Measurements from ENCODE around the gene ARHGAP28. TPM values are rescaled to one million over a fixed set of nuclear protein-coding genes. Genes with fewer than 3 reads are reported as not detected.

The ARHGAP28 gene
- total RNA-seq, 4 donors from 2014 or later = 1.1 to 26.3 (median 2.6) TPM

DNA sequence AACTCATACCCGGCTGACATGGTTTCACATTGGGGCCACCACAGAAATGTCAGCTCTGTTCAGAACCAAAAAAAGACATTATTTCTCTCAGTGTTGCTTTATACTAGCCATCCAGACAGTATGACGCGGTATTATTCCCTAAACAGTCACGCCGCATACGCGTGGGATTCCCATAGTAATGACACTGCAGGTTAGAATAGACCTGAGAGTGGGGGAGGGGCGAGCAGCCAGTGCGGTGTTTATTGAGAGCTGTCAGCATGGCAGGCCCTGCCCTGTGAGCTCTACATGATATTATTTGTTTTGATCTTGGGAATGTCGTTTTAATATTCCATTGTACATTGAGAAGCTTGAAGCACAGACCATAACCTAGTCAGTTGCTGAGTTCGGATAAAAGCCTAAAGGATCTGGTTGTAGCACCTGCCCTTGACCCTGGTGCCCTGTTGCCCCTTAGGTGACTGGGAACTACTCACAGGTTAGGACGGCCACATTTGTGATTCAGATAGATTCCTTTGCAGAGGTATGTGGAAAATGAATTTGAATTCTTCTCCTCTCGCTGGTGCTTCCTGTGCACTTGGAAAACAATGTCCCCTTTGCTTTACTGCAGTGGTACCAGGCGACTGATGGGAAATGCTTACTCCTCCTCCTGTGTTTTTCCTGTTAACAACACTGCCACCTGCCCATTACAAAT lies 150.1 kb downstream of the ARHGAP28 start:
- intact Hi-C loops (cut with DNase I; ENCODE audit: low total_unique reads) = no loop called here
- no peak overlapping the region for H3K4me3 ChIP-seq
- no peak for TF ChIP-seq EP300 (IDR thresholded peaks at IDR 0.05; ENCODE audit: low read depth)
- no peak for TF ChIP-seq POLR2A (IDR thresholded peaks at IDR 0.05)
- TF ChIP-seq, protein P1, sequence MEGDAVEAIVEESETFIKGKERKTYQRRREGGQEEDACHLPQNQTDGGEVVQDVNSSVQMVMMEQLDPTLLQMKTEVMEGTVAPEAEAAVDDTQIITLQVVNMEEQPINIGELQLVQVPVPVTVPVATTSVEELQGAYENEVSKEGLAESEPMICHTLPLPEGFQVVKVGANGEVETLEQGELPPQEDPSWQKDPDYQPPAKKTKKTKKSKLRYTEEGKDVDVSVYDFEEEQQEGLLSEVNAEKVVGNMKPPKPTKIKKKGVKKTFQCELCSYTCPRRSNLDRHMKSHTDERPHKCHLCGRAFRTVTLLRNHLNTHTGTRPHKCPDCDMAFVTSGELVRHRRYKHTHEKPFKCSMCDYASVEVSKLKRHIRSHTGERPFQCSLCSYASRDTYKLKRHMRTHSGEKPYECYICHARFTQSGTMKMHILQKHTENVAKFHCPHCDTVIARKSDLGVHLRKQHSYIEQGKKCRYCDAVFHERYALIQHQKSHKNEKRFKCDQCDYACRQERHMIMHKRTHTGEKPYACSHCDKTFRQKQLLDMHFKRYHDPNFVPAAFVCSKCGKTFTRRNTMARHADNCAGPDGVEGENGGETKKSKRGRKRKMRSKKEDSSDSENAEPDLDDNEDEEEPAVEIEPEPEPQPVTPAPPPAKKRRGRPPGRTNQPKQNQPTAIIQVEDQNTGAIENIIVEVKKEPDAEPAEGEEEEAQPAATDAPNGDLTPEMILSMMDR (IDR thresholded peaks at IDR 0.05) = no peak
- no peak for TF ChIP-seq POLR2AphosphoS5 (IDR thresholded peaks at IDR 0.05)
- H3K36me3 ChIP-seq = no peaks in the 10 kb centered on the region
- H3K9me3 ChIP-seq = no peaks in the 10 kb centered on the region
- H3K27me3 ChIP-seq = no peaks in the 10 kb centered on the region
- 67 to 86% methylated on average over 1 to 14 of the region's 14 CpGs for WGBS, 2 donors (ENCODE audit: low coverage in 1 of 2)
- in situ Hi-C loops (cut with MboI; ENCODE audit: low pct_ligation_motif_present in 1 of 4, low pct_unique_long_range_greater_than_20kb in 1 of 4, low sequenced_read_pairs in 3 of 4) = loop anchor here (10.0 to 25.0 kb wide), 5 partner anchors 325 to 1017 kb away; partner anchors contain the start of gene TMEM200C (in 3 of the 4)
- no peak for DNase-seq
- peaks cover 0 to 5% (median 0%) of the 10 kb centered on the region in 4 donors for H3K4me1 ChIP-seq
- no peak overlapping the region for H3K27ac ChIP-seq

DNA sequence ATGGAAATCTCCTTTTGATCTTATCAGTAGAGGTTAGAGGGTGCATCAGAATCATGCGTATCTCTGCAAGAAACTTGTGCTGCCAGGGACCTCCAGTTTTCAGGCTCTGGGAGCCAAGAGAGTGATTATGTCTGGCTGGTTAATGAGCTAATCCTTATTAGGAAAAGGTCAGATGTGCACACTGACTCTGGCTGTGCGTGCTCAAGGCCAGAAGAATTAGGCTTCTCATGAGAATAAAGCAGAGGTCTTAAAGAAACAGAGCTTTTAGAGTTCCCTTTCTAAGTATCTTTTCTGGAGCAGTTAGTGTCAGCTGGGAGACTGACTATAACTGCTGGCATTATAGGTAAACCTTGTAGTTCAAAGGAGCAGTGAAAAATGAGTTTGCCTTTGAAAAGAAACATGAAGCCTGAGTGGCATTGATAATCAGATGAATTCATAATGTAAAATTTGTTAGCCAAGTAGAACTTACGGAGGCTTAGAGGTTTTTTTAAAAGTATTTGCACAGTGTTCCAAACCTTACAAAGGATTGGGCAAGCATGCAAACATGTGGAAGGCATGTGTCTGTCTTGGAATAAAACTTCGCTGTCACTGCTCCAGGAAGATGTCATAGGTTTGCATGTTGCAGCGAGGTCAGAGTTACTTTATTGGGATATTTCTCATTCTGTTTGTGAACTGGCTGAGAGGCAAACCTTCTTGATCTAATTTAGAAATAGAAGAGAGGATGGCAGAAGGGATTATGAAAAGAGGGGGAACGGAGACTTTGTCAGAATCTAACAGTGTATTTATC lies 151.7 kb downstream of the ARHGAP28 start:
- 47 to 57% methylated on average over 6 of the region's 6 CpGs for WGBS, 2 donors (ENCODE audit: low coverage in 1 of 2)
- H3K4me3 ChIP-seq = no peak overlapping the region
- in situ Hi-C loops (cut with MboI; ENCODE audit: low pct_ligation_motif_present in 1 of 4, low pct_unique_long_range_greater_than_20kb in 1 of 4, low sequenced_read_pairs in 3 of 4) = loop anchor here (10.0 to 25.0 kb wide), 5 partner anchors 326 to 1019 kb away; partner anchors contain the start of gene TMEM200C (in 3 of the 4)
- peak overlapping the region in 2 of 4 donors; percentile 27 to 39 for H3K27ac ChIP-seq
- no peak for TF ChIP-seq POLR2A (IDR thresholded peaks at IDR 0.05)
- no peak for TF ChIP-seq POLR2AphosphoS5 (IDR thresholded peaks at IDR 0.05)
- TF ChIP-seq, protein P1 (IDR thresholded peaks at IDR 0.05) = no peak
- no peak for TF ChIP-seq EP300 (IDR thresholded peaks at IDR 0.05; ENCODE audit: low read depth)
- no peaks in the 10 kb centered on the region for H3K9me3 ChIP-seq
- intact Hi-C loops (cut with DNase I; ENCODE audit: low total_unique reads) = no loop called here
- no peaks in the 10 kb centered on the region for H3K36me3 ChIP-seq
- peaks cover 0 to 8% (median 0%) of the 10 kb centered on the region in 4 donors for H3K4me1 ChIP-seq
- DNase-seq = no peak
- no peaks in the 10 kb centered on the region for H3K27me3 ChIP-seq

DNA sequence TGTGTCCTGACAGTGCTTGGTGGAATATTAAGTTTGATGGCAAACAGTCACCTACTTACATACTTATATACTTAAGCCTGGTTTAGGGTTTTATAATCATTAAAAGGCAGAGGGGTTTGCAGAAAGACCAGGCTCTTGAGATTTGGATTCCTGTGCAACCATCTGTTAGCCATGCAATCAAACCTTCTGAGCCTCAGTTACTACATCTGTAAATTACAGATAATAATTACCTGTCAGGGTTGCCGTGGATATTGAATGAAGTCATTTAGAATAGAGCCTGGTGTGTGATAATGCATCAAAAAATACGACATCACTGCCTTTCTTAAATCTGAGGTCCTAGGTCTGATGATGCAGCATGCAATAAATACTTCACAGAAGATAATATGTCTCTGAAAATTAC lies 152.9 kb downstream of the ARHGAP28 start:
- TF ChIP-seq, protein P1 (IDR thresholded peaks at IDR 0.05) = no peak
- TF ChIP-seq POLR2A (IDR thresholded peaks at IDR 0.05) (no peak), EP300 (IDR thresholded peaks at IDR 0.05; ENCODE audit: low read depth) (no peak), POLR2AphosphoS5 (IDR thresholded peaks at IDR 0.05) (no peak)
- in situ Hi-C loops (cut with MboI; ENCODE audit: low pct_ligation_motif_present in 1 of 4, low pct_unique_long_range_greater_than_20kb in 1 of 4, low sequenced_read_pairs in 3 of 4) (loop anchor here (10.0 to 25.0 kb wide), 5 partner anchors 328 to 1020 kb away; partner anchors contain the start of gene TMEM200C (in 3 of the 4)), intact Hi-C loops (cut with DNase I; ENCODE audit: low total_unique reads) (no loop called here)
- Histone ChIP-seq H3K4me3 (no peak overlapping the region), H3K27me3 (no peaks in the 10 kb centered on the region), H3K9me3 (no peaks in the 10 kb centered on the region), H3K4me1 (peaks cover 0 to 8% (median 0%) of the 10 kb centered on the region in 4 donors), H3K36me3 (no peaks in the 10 kb centered on the region), H3K27ac (no peak overlapping the region)
- no peak for DNase-seq
- WGBS, 2 donors (ENCODE audit: low coverage in 1 of 2) = 59 to 80% methylated on average over 1 to 2 of the region's 2 CpGs

DNA sequence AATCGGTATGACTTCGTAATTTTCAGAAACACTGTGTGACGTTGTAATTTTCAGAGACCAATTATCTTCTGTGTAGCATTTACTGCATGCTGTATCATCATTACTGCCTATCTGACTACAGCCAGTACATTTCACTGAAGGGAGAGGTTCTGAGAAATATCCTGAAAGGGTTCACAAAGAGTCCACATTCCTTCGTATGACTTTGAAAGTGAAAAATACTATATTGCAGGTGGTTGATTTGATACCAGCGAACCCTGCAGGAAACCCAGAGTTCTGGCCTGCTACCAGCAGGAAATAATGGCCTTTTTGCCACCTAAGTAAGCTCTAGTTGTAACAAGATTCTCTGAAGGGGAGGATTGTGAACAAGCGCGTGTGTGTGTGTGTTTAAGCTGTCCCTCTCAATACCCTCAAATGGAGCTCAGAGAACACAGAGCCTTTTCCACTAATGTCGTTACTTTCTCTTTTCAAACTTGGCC lies 155.5 kb downstream of the ARHGAP28 start:
- no peaks in the 10 kb centered on the region for H3K9me3 ChIP-seq
- TF ChIP-seq POLR2AphosphoS5 (IDR thresholded peaks at IDR 0.05) = no peak
- no peak for TF ChIP-seq EP300 (IDR thresholded peaks at IDR 0.05; ENCODE audit: low read depth)
- no peak for TF ChIP-seq POLR2A (IDR thresholded peaks at IDR 0.05)
- TF ChIP-seq, protein P1 (IDR thresholded peaks at IDR 0.05) = no peak
- 60 to 62% methylated on average over 7 to 8 of the region's 8 CpGs for WGBS, 2 donors (ENCODE audit: low coverage in 1 of 2)
- peak overlapping the region in 2 of 4 donors; percentile 15 to 30 for H3K27ac ChIP-seq
- H3K4me1 ChIP-seq = peaks cover 0 to 8% (median 0%) of the 10 kb centered on the region in 4 donors
- DNase-seq = no peak
- H3K36me3 ChIP-seq = no peaks in the 10 kb centered on the region
- in situ Hi-C loops (cut with MboI; ENCODE audit: low pct_ligation_motif_present in 1 of 4, low pct_unique_long_range_greater_than_20kb in 1 of 4, low sequenced_read_pairs in 3 of 4) (loop anchor here (10.0 to 25.0 kb wide), 5 partner anchors 330 to 1023 kb away; partner anchors contain the start of gene TMEM200C (in 3 of the 4)), intact Hi-C loops (cut with DNase I; ENCODE audit: low total_unique reads) (no loop called here)
- no peak overlapping the region for H3K4me3 ChIP-seq
- H3K27me3 ChIP-seq = no peaks in the 10 kb centered on the region

Measured in transverse colon (tissue), 4 donors.